Endothelial cell (in vitro differentiated cells): ENCODE results near the gene ITGAE. TPM values are rescaled to one million over a fixed set of nuclear protein-coding genes. Genes with fewer than 3 reads are reported as not detected.

Source experiments
- DNase-seq: peaks from one replicate; pipeline ENCODE4 v3.0.0; 2021; ENCODE audit warnings: low spot score
- H3K27ac Mint-ChIP-seq: one replicate; pipeline ENCODE4 v1.8.0; 2021; ENCODE audit warnings: mixed read lengths, inconsistent platforms; ENCODE audit not compliant: unreplicated experiment
- H3K27me3 Mint-ChIP-seq: one replicate; pipeline ENCODE4 v1.8.0; 2021; ENCODE audit warnings: mild to moderate bottlenecking, moderate library complexity, mixed read lengths, inconsistent platforms; ENCODE audit not compliant: unreplicated experiment
- H3K36me3 Mint-ChIP-seq: one replicate; pipeline ENCODE4 v1.8.0; 2021; ENCODE audit warnings: mild to moderate bottlenecking, low read depth, mixed read lengths, inconsistent platforms; ENCODE audit not compliant: unreplicated experiment
- H3K4me1 Mint-ChIP-seq: one replicate; pipeline ENCODE4 v1.8.0; 2021; ENCODE audit warnings: mild to moderate bottlenecking, mixed read lengths, inconsistent platforms; ENCODE audit not compliant: unreplicated experiment
- H3K4me3 Mint-ChIP-seq: one replicate; pipeline ENCODE4 v1.8.0; 2021; ENCODE audit warnings: mild to moderate bottlenecking, mixed read lengths, inconsistent platforms; ENCODE audit not compliant: unreplicated experiment
- H3K9me3 Mint-ChIP-seq: one replicate; pipeline ENCODE4 v1.8.0; 2021; ENCODE audit warnings: mixed read lengths, inconsistent platforms; ENCODE audit not compliant: unreplicated experiment
- CTCF ChIP-seq: fragments of 200-600 bp; sonication (generic); IDR thresholded peaks from one replicate; pipeline ENCODE4 v1.5.0; 2021; ENCODE audit warnings: antibody characterized with exemption; ENCODE audit not compliant: unreplicated experiment
- total RNA-seq: library from RNA; stranded (reverse); fragmentation: NEBNext Ultra II Directional; extraction: Animal tissue kit (Norgen Biotek cat#: 25700); gene quantifications from one replicate; pipeline ENCODE4 v1.2.1, GENCODE V29; 2021; ENCODE audit not compliant: unreplicated experiment

ITGAE gene
- total RNA-seq, 1 donor from 2014 or later = 30.0 TPM

DNA sequence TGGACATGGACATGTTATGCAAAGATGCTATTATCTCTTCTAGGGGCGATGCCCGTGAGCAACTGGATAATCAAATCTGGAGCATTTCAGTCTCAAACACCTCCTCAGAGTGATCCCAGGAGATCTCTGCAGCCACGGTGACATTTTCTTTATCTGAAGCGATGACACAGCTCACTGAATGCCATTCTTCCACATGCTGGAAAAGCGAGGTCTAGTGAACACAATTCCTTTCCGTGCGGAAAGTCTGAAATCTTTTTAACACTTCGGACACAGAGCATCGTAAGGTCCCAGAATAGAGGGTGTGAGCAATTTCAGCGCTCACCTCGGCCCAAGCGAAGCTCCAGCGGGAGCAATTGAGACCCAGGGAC lies 77.8 kb downstream of the ITGAE start:
- H3K4me1 Mint-ChIP-seq = peaks cover 21% of the 10 kb centered on the region
- H3K27me3 Mint-ChIP-seq = peaks cover 6% of the 10 kb centered on the region
- TF ChIP-seq CTCF = no peak
- peak overlapping the region; percentile 89 for H3K4me3 Mint-ChIP-seq
- H3K36me3 Mint-ChIP-seq = peaks cover 7% of the 10 kb centered on the region
- peak overlapping the region; percentile 65 for H3K27ac Mint-ChIP-seq
- no peak for DNase-seq
- H3K9me3 Mint-ChIP-seq = no peaks in the 10 kb centered on the region

DNA sequence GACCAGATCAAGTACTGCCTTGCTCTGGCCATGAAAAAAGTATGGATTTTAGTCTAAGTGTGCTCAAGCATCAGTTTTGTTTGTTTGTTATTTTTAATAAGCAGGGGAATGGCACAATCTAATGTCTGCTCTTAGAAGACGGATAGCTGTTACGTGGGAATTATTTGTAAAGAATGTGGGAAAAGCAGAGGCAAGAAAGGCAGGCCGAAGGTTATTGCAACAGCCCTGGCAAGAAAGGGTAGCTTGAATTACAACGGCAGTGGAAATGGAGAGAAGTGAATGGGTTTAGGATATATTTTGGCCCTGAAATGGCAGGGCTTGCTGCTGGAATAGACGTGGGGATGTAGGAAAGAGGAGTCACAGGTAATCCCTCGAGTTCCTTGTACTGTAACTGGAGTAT lies 78.3 kb downstream of the ITGAE start:
- Mint-ChIP-seq H3K27me3 (peaks cover 6% of the 10 kb centered on the region), H3K36me3 (peaks cover 7% of the 10 kb centered on the region), H3K9me3 (no peaks in the 10 kb centered on the region), H3K4me3 (peak overlapping the region; percentile 89), H3K27ac (peak overlapping the region; percentile 65), H3K4me1 (peaks cover 26% of the 10 kb centered on the region)
- TF ChIP-seq CTCF = no peak
- DNase-seq = no peak

- TF ChIP-seq CTCF = no peak
- Mint-ChIP-seq H3K9me3 (no peaks in the 10 kb centered on the region), H3K4me3 (no peak overlapping the region), H3K27me3 (peaks cover 6% of the 10 kb centered on the region), H3K36me3 (peaks cover 16% of the 10 kb centered on the region), H3K4me1 (peaks cover 26% of the 10 kb centered on the region), H3K27ac (no peak overlapping the region)
- no peak for DNase-seq
Observed at GRCh38 chr17:3719265-3719664, 81.7 kb downstream of the ITGAE start.

GRCh38 chr17:3718201-3718600 lies 82.8 kb downstream of the ITGAE start:
- peaks cover 5% of the 10 kb centered on the region for H3K27me3 Mint-ChIP-seq
- peak overlapping the region; percentile 85 for H3K27ac Mint-ChIP-seq
- no peak overlapping the region for H3K4me3 Mint-ChIP-seq
- TF ChIP-seq CTCF = no peak
- peaks cover 24% of the 10 kb centered on the region for H3K4me1 Mint-ChIP-seq
- H3K36me3 Mint-ChIP-seq = peaks cover 16% of the 10 kb centered on the region
- H3K9me3 Mint-ChIP-seq = no peaks in the 10 kb centered on the region
- no peak for DNase-seq

DNA sequence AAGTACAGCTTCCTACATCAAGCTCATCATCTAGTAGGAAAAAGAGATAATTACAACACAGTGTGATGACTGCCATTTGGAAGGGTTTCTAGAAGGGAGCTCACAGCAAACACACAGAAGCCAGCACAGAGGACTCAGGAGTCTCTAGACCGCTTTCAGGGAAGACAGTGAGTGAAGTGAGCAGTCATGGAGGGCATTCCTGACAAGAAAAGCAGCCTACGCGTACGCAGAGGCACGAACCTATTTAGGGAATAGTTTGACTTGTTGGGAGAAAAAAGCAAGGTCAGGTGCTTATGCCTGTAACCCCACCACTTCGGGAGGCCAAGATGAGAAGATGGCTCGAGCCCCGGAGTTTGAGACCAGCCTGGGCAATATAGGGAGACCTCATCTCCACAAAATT lies 85.7 kb downstream of the ITGAE start:
- Mint-ChIP-seq H3K9me3 (no peaks in the 10 kb centered on the region), H3K4me3 (no peak overlapping the region), H3K27me3 (no peaks in the 10 kb centered on the region), H3K27ac (no peak overlapping the region), H3K4me1 (peaks cover 16% of the 10 kb centered on the region), H3K36me3 (peaks cover 15% of the 10 kb centered on the region)
- no peak for DNase-seq
- no peak for TF ChIP-seq CTCF
